D721Med (cell line): ENCODE data around the gene PARD6G.

Experiments
- DNase-seq: peaks from one replicate; pipeline ENCODE4 v3.0.0; 2011; ENCODE audit warnings: low spot score; ENCODE audit not compliant: insufficient read length
- FAIRE-seq: peaks from 2 replicates; lab custom pipeline; 2011; peaks lifted over from hg19 to GRCh38; lab: Jason Lieb, UNC
- CTCF ChIP-seq: IDR thresholded peaks from 2 replicates; pipeline ENCODE4 v1.5.1; 2012; ENCODE audit warnings: mild to moderate bottlenecking, control low read depth; ENCODE audit not compliant: insufficient read depth; ENCODE audit errors: missing control alignments

Gene PARD6G

GRCh38 chr18:80148326-80149199, 98.8 kb downstream of the PARD6G start:
- DNase-seq (peak; percentile 19), FAIRE-seq (peak; percentile 83)
- no peak for TF ChIP-seq CTCF

- peak; percentile 49 for DNase-seq
- no peak for TF ChIP-seq CTCF
- no peak for FAIRE-seq
Measured at GRCh38 chr18:80147418-80148325, 99.6 kb downstream of the PARD6G start.

GRCh38 chr18:80147037-80147417, 100.3 kb downstream of the PARD6G start:
- TF ChIP-seq CTCF: no peak
- FAIRE-seq (no peak), DNase-seq (no peak)

GRCh38 chr18:80145196-80145804, 102.0 kb downstream of the PARD6G start:
- DNase-seq (no peak), FAIRE-seq (no peak)
- TF ChIP-seq CTCF: no peak

- DNase-seq (no peak), FAIRE-seq (peak; percentile 98)
- no peak for TF ChIP-seq CTCF
Measured at GRCh38 chr18:80143881-80144280, 103.4 kb downstream of the PARD6G start.

GRCh38 chr18:80140455-80140985, 106.8 kb downstream of the PARD6G start:
- no peak for DNase-seq
- FAIRE-seq: no peak
- TF ChIP-seq CTCF: no peak
